ENCODE measurements around the gene NCF2. TPM values are rescaled to one million over a fixed set of nuclear protein-coding genes. Genes with fewer than 3 reads are reported as not detected.

Gene NCF2
- total and polyA plus RNA-seq, 2 donors (not counting 1 experiment from before 2014, with no cell fraction given): 0.43 to 2.6 TPM

DNA sequence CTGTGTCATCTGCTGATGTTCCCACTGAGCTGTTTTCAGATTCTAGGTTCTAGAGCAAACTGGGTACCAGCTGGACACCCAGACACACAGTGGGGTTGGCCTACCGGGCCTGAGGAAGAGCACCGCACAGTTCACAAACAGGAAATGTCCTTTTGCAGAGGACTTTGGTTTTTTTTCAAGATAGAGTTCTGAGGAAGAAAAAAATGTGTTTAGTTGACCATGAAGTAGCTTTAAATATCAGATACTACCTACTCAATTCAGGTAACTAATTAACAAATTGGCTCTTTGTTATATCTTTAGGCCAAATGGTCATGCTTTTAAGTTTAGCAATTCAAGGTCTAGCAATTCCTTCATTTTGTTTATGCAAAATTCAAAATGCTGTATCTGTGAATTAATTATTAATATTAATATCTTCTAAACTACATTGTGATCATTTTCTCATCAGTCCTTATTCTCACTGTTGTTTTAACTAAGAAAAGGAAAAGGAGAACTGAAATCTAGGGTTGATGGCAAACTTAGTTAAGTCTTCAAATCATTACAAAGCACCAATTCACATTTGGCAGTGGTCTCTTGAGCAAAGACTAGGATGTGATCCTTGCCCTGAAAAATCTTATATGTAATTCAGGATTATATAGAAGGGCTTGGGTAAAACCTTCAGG, 17.2 kb upstream of the NCF2 start:
- H3K4me3 ChIP-seq (replicated peaks in 1 of 4; ENCODE audit: control extremely low read depth in 1 of 4, insufficient read depth in 1 of 4, low read depth in 3 of 4, low read length in 4 of 4): no peak overlapping the region
- no peak overlapping the region for H3K4me2 ChIP-seq (ENCODE audit: extremely low read depth, insufficient read depth, low read length)
- no peaks in the 10 kb centered on the region for H3K9me3 ChIP-seq (ENCODE audit: control insufficient read depth, insufficient read depth, low read depth, low read length)
- DNase-seq (ENCODE audit: low read depth in 2 of 2): no peak
- H3K4me1 ChIP-seq (ENCODE audit: control insufficient read depth, extremely low read depth, insufficient read depth, low read length): peaks cover 19% of the 10 kb centered on the region
- H4K20me1 ChIP-seq (ENCODE audit: control insufficient read depth, extremely low read depth, insufficient read depth, low read length): no peaks in the 10 kb centered on the region
- H3K27me3 ChIP-seq (ENCODE audit: control insufficient read depth, insufficient read depth, low read length): no peaks in the 10 kb centered on the region
- H3K79me2 ChIP-seq (ENCODE audit: control insufficient read depth, insufficient read depth, low read length): no peaks in the 10 kb centered on the region
- H3K9ac ChIP-seq (ENCODE audit: insufficient read depth, low read length): no peak overlapping the region
- no peaks in the 10 kb centered on the region for H3K36me3 ChIP-seq (ENCODE audit: control insufficient read depth, insufficient read depth, low read length)
- TF ChIP-seq EZH2 (IDR thresholded peaks at IDR 0.05; ENCODE audit: low read length, missing control alignments): no peak
- TF ChIP-seq, protein P1, sequence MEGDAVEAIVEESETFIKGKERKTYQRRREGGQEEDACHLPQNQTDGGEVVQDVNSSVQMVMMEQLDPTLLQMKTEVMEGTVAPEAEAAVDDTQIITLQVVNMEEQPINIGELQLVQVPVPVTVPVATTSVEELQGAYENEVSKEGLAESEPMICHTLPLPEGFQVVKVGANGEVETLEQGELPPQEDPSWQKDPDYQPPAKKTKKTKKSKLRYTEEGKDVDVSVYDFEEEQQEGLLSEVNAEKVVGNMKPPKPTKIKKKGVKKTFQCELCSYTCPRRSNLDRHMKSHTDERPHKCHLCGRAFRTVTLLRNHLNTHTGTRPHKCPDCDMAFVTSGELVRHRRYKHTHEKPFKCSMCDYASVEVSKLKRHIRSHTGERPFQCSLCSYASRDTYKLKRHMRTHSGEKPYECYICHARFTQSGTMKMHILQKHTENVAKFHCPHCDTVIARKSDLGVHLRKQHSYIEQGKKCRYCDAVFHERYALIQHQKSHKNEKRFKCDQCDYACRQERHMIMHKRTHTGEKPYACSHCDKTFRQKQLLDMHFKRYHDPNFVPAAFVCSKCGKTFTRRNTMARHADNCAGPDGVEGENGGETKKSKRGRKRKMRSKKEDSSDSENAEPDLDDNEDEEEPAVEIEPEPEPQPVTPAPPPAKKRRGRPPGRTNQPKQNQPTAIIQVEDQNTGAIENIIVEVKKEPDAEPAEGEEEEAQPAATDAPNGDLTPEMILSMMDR (conservative IDR thresholded peaks at IDR 0.05 in 1 of 2, IDR thresholded peaks at IDR 0.05 in 1 of 2; ENCODE audit: low read depth in 1 of 2, low read length in 2 of 2): no peak
- no peak overlapping the region for H3K27ac ChIP-seq (ENCODE audit: insufficient read depth, low read length)
- no peak overlapping the region for H2AFZ ChIP-seq (ENCODE audit: low read length)

DNA sequence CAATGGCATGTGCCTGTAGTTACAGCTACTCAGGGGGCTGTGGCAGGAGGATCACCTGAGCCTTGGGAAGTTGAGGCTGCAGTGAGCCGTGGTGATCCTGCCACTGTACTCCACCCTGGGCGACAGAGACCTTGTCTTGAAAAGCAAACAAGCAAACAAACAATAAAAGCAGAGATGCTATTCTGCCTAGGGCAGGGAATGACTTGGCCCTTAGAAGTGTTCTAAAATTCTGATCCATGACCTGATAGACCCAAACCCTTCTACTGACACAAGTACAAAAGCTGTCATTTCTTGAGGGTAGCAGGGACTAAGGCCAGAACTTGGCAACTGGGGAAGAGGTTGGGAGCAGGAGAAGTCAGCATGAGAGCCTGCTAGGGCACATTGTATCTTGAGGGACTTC, 15.6 kb upstream of the NCF2 start:
- no peak overlapping the region for H3K27ac ChIP-seq (ENCODE audit: insufficient read depth, low read length)
- H4K20me1 ChIP-seq (ENCODE audit: control insufficient read depth, extremely low read depth, insufficient read depth, low read length): no peaks in the 10 kb centered on the region
- H3K4me1 ChIP-seq (ENCODE audit: control insufficient read depth, extremely low read depth, insufficient read depth, low read length): peaks cover 19% of the 10 kb centered on the region
- DNase-seq (ENCODE audit: low read depth in 2 of 2): no peak
- H3K4me2 ChIP-seq (ENCODE audit: extremely low read depth, insufficient read depth, low read length): no peak overlapping the region
- no peak for TF ChIP-seq EZH2 (IDR thresholded peaks at IDR 0.05; ENCODE audit: low read length, missing control alignments)
- TF ChIP-seq, protein P1 (conservative IDR thresholded peaks at IDR 0.05 in 1 of 2, IDR thresholded peaks at IDR 0.05 in 1 of 2; ENCODE audit: low read depth in 1 of 2, low read length in 2 of 2): no peak
- H3K27me3 ChIP-seq (ENCODE audit: control insufficient read depth, insufficient read depth, low read length): no peaks in the 10 kb centered on the region
- H3K9ac ChIP-seq (ENCODE audit: insufficient read depth, low read length): no peak overlapping the region
- no peaks in the 10 kb centered on the region for H3K36me3 ChIP-seq (ENCODE audit: control insufficient read depth, insufficient read depth, low read length)
- H3K4me3 ChIP-seq (replicated peaks in 1 of 4; ENCODE audit: control extremely low read depth in 1 of 4, insufficient read depth in 1 of 4, low read depth in 3 of 4, low read length in 4 of 4): no peak overlapping the region
- H3K79me2 ChIP-seq (ENCODE audit: control insufficient read depth, insufficient read depth, low read length): no peaks in the 10 kb centered on the region
- H3K9me3 ChIP-seq (ENCODE audit: control insufficient read depth, insufficient read depth, low read depth, low read length): no peaks in the 10 kb centered on the region
- H2AFZ ChIP-seq (ENCODE audit: low read length): no peak overlapping the region

DNA sequence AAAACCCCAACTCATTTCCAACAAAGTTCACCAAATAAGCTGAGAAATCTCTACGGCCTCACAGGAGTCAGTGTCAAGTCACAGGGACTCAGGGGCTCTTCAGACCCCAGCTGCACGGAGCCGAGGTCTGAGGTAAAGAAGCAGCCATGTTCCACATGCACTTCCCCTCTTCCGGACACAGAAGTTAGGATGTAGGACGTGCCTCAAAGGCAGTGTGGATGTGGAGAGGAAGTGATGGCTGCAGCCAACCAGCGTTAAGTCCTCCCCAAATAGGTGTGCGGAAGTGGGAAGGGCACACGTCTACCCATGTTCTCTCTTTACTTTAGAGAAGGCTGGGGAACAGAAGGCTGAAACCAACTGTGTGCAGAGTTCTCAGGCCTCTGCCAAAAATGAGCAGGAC, 14.6 kb upstream of the NCF2 start:
- Histone ChIP-seq H3K9me3 (ENCODE audit: control insufficient read depth, insufficient read depth, low read depth, low read length) (no peaks in the 10 kb centered on the region), H3K79me2 (ENCODE audit: control insufficient read depth, insufficient read depth, low read length) (no peaks in the 10 kb centered on the region), H3K4me2 (ENCODE audit: extremely low read depth, insufficient read depth, low read length) (no peak overlapping the region), H4K20me1 (ENCODE audit: control insufficient read depth, extremely low read depth, insufficient read depth, low read length) (no peaks in the 10 kb centered on the region), H3K27me3 (ENCODE audit: control insufficient read depth, insufficient read depth, low read length) (no peaks in the 10 kb centered on the region), H3K4me3 (replicated peaks in 1 of 4; ENCODE audit: control extremely low read depth in 1 of 4, insufficient read depth in 1 of 4, low read depth in 3 of 4, low read length in 4 of 4) (no peak overlapping the region), H3K27ac (ENCODE audit: insufficient read depth, low read length) (no peak overlapping the region), H3K4me1 (ENCODE audit: control insufficient read depth, extremely low read depth, insufficient read depth, low read length) (peaks cover 12% of the 10 kb centered on the region), H2AFZ (ENCODE audit: low read length) (no peak overlapping the region), H3K36me3 (ENCODE audit: control insufficient read depth, insufficient read depth, low read length) (no peaks in the 10 kb centered on the region), H3K9ac (ENCODE audit: insufficient read depth, low read length) (no peak overlapping the region)
- no peak for TF ChIP-seq EZH2 (IDR thresholded peaks at IDR 0.05; ENCODE audit: low read length, missing control alignments)
- TF ChIP-seq, protein P1 (conservative IDR thresholded peaks at IDR 0.05 in 1 of 2, IDR thresholded peaks at IDR 0.05 in 1 of 2; ENCODE audit: low read depth in 1 of 2, low read length in 2 of 2): no peak
- DNase-seq (ENCODE audit: low read depth in 2 of 2): no peak

All from fibroblast of lung (primary cell).